HK-2 (cell line): ENCODE measurements around the gene JAG2.

ENCODE experiments used
- DNase-seq: peaks from one replicate; pipeline ENCODE4 v3.0.0-alpha.2; 2018; ENCODE audit not compliant: unreplicated experiment

Gene JAG2

GRCh38 chr14:105151084-105151837 is 17.3 kb downstream of the JAG2 start:
- DNase-seq: no peak

- DNase-seq: no peak
Observed at GRCh38 chr14:105150368-105151083, 18.1 kb downstream of the JAG2 start.

- no peak for DNase-seq
Observed at GRCh38 chr14:105150026-105150367, 18.6 kb downstream of the JAG2 start.

- DNase-seq: no peak
Observed at GRCh38 chr14:105149146-105149781, 19.3 kb downstream of the JAG2 start.

- no peak for DNase-seq
Observed at GRCh38 chr14:105148604-105149145, 19.9 kb downstream of the JAG2 start.

- no peak for DNase-seq
Observed at GRCh38 chr14:105147671-105148603, 20.6 kb downstream of the JAG2 start.

GRCh38 chr14:105146976-105147635 is 21.5 kb downstream of the JAG2 start:
- DNase-seq: no peak

- no peak for DNase-seq
Observed at GRCh38 chr14:105146181-105146975, 22.2 kb downstream of the JAG2 start.

GRCh38 chr14:105145381-105146180 is 23.0 kb downstream of the JAG2 start:
- DNase-seq: no peak

GRCh38 chr14:105144666-105145380 is 23.8 kb downstream of the JAG2 start:
- DNase-seq: no peak

GRCh38 chr14:105144026-105144665 is 24.4 kb downstream of the JAG2 start:
- no peak for DNase-seq

- DNase-seq: no peak
Observed at GRCh38 chr14:105143451-105144025, 25.0 kb downstream of the JAG2 start.

- DNase-seq: no peak
Observed at GRCh38 chr14:105142651-105143450, 25.7 kb downstream of the JAG2 start.

GRCh38 chr14:105141486-105142281 is 26.9 kb downstream of the JAG2 start:
- DNase-seq: no peak

GRCh38 chr14:105141026-105141425 is 27.6 kb downstream of the JAG2 start:
- no peak for DNase-seq

- no peak for DNase-seq
Observed at GRCh38 chr14:105140581-105140980, 28.0 kb downstream of the JAG2 start.
